RWPE1 (cell line): ENCODE data around the gene GALNT18.

Source experiments
- CTCF ChIA-PET: fragments of 350-600 bp; sonication (Branson Sonifier 250); formaldehyde crosslinking; extraction: SDS; loops from one replicate; lab custom pipeline; 2021; lab: Yijun Ruan, JAX
- POLR2A ChIA-PET: fragments of 400-600 bp; formaldehyde crosslinking; extraction: SDS; loops from one replicate; lab custom pipeline; 2020; ENCODE audit warnings: antibody characterized with exemption; ENCODE audit not compliant: low non-redundant PET; lab: Yijun Ruan, JAX
- DNase-seq: peaks from one replicate; pipeline ENCODE4 v3.0.0; 2012; ENCODE audit warnings: low spot score
- H3K27ac ChIP-seq: fragments of 450-650 bp; 2 replicates; pipeline ENCODE4 v1.5.1; 2017
- TF ChIP-seq, protein P1 (sequence below): fragments of 450-650 bp; conservative IDR thresholded peaks from 2 replicates; pipeline ENCODE4 v1.5.1; 2017; ENCODE audit warnings: low read depth, mild to moderate bottlenecking

Gene GALNT18

DNA sequence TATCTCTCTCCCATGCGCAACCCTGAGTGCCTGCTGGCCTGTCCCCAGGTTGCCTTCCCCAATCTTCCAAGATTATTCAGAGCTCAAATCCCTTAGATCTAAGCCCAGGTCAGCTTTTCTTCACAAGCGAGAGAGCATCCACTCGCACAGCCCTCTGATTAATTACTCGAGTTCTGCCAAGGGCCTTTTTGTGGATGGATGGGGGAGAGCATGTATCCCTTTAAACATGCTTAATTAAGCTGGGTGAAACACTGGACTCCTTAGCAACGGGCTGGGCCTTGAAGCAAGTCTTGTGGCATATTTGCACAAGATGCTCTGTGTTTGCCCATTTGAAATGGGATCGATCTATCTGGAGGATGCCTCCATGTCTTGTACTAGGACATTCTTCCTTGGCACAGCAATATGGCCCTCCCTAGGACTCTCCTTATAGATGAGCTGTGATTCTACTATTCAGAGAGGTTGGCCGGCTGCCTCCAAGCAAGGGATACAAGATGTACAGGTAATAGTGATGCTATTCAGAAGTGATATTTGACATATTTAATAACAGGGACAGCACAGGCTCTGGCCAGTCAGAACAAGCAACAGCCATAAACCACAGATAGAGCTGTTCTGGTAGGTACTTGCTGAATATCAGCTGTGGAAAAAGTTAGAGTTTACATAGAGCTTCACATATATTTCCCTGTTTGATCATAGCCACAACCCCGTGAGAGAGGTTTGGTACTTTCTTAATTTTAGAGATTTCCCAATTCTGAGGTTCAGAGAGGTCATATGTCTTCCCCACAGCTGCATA, 394.3 kb downstream of the GALNT18 start:
- no peak overlapping the region for H3K27ac ChIP-seq
- ChIA-PET POLR2A (no interaction called here), CTCF (no interaction called here)
- DNase-seq: no peak
- TF ChIP-seq, protein P1, sequence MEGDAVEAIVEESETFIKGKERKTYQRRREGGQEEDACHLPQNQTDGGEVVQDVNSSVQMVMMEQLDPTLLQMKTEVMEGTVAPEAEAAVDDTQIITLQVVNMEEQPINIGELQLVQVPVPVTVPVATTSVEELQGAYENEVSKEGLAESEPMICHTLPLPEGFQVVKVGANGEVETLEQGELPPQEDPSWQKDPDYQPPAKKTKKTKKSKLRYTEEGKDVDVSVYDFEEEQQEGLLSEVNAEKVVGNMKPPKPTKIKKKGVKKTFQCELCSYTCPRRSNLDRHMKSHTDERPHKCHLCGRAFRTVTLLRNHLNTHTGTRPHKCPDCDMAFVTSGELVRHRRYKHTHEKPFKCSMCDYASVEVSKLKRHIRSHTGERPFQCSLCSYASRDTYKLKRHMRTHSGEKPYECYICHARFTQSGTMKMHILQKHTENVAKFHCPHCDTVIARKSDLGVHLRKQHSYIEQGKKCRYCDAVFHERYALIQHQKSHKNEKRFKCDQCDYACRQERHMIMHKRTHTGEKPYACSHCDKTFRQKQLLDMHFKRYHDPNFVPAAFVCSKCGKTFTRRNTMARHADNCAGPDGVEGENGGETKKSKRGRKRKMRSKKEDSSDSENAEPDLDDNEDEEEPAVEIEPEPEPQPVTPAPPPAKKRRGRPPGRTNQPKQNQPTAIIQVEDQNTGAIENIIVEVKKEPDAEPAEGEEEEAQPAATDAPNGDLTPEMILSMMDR: no peak
